CD4-positive, CD25-positive, alpha-beta regulatory T cell (primary cell): ENCODE results near the gene XPR1. TPM values are rescaled to one million over a fixed set of nuclear protein-coding genes. Genes with fewer than 3 reads are reported as not detected.
"Not testable (repeated sequence)": the region's sequence is repeated elsewhere in the genome, so short reads cannot be mapped to it uniquely, and the experiment has no call there.

Experiments used
- ATAC-seq, 2 donors: fragments of 150-1000 bp; cut with Tn5 transposase; one replicate each; pipeline ENCODE4 v1.10.0; 2021; ENCODE audit warnings: low read depth in 2 of 2, moderate number of reproducible peaks in 2 of 2, moderate library complexity in 1 of 2
- DNase-seq, 3 donors: peaks; one replicate each; pipeline versions ENCODE4 v3.0.0 to v3.0.0-alpha.2; 2012 to 2022; ENCODE audit warnings: mixed read lengths in 1 of 3
- H3K27ac ChIP-seq: one replicate; pipeline ENCODE4 v1.7.0; 2013; ENCODE audit warnings: mild to moderate bottlenecking, low read length; ENCODE audit not compliant: insufficient read depth, poor library complexity, severe bottlenecking
- H3K27me3 ChIP-seq: one replicate; pipeline ENCODE4 v1.7.0; 2013; ENCODE audit warnings: low read length; ENCODE audit not compliant: control insufficient read depth, insufficient read depth
- H3K36me3 ChIP-seq: one replicate; pipeline ENCODE4 v1.7.0; 2013; ENCODE audit warnings: mild to moderate bottlenecking, low read length, moderate library complexity; ENCODE audit not compliant: control insufficient read depth, insufficient read depth
- H3K4me1 ChIP-seq: 2 replicates; pipeline ENCODE4 v1.7.0; 2013; ENCODE audit warnings: mild to moderate bottlenecking, low read length; ENCODE audit not compliant: insufficient read depth, control insufficient read depth, poor library complexity, severe bottlenecking
- H3K4me3 ChIP-seq: one replicate; pipeline ENCODE4 v1.7.0; 2013; ENCODE audit warnings: low read depth, mild to moderate bottlenecking, low read length, moderate library complexity
- H3K9me3 ChIP-seq, 2 experiments: 1 replicate in 1 of 2; 2 replicates in 1 of 2; pipeline ENCODE4 v1.7.0; 2013; ENCODE audit warnings: low read length in 2 of 2, mild to moderate bottlenecking in 1 of 2, moderate library complexity in 1 of 2; ENCODE audit not compliant: control insufficient read depth in 2 of 2
- H3K27ac Mint-ChIP-seq, 3 donors: one replicate each; pipeline ENCODE4 v1.8.0; 2020 to 2022; ENCODE audit warnings: mild to moderate bottlenecking in 3 of 3, mixed read lengths in 3 of 3, moderate library complexity in 2 of 3
- H3K27me3 Mint-ChIP-seq: one replicate; pipeline ENCODE4 v1.8.0; 2022; ENCODE audit warnings: mild to moderate bottlenecking, mixed read lengths
- H3K36me3 Mint-ChIP-seq: one replicate; pipeline ENCODE4 v1.8.0; 2020; ENCODE audit warnings: mixed read lengths
- H3K4me1 Mint-ChIP-seq, 4 donors: one replicate each; pipeline ENCODE4 v1.8.0; 2020 to 2022; ENCODE audit warnings: mixed read lengths in 4 of 4, mild to moderate bottlenecking in 1 of 4
- H3K4me3 Mint-ChIP-seq, 4 donors: one replicate each; pipeline ENCODE4 v1.8.0; 2020 to 2022; ENCODE audit warnings: mild to moderate bottlenecking in 4 of 4, mixed read lengths in 4 of 4, moderate library complexity in 3 of 4
- H3K9me3 Mint-ChIP-seq, 7 donors: one replicate each; pipeline ENCODE4 v1.8.0; 2020 to 2022; ENCODE audit warnings: mixed read lengths in 7 of 7, mild to moderate bottlenecking in 3 of 7, moderate library complexity in 2 of 7
- polyA plus RNA-seq, 4 donors: library from polyadenylated mRNA; unstranded; fragments of 300-500 nt; fragmentation: Illumina TruSeq; gene quantifications; one replicate each; pipeline ENCODE4 v1.2.3, GENCODE V29; 2021
- total RNA-seq: library from RNA; stranded (reverse); gene quantifications from one replicate; pipeline ENCODE4 v1.2.3, GENCODE V29; 2022

XPR1 gene
- total and polyA plus RNA-seq, 5 donors from 2014 or later, result 6.4 to 24.2 (median 11.1) TPM

- Histone ChIP-seq H3K27ac (no peak overlapping the region), H3K27me3 (no peaks in the 10 kb centered on the region), H3K4me1 (peaks cover 6% of the 10 kb centered on the region), H3K9me3 (no peaks in the 10 kb centered on the region), H3K4me3 (no peak overlapping the region), H3K36me3 (peaks cover 3% of the 10 kb centered on the region)
- no peak for DNase-seq
- no peak for ATAC-seq
- Mint-ChIP-seq H3K36me3 (peaks cover 18% of the 10 kb centered on the region), H3K9me3 (no peaks in the 10 kb centered on the region), H3K4me1 (peaks cover 19 to 55% (median 40%) of the 10 kb centered on the region in 4 donors), H3K4me3 (no peak overlapping the region), H3K27ac (no peak overlapping the region), H3K27me3 (no peaks in the 10 kb centered on the region)
Observed at GRCh38 chr1:180641662-180642061, 9.8 kb downstream of the XPR1 start.

- H3K9me3 Mint-ChIP-seq, result no peaks in the 10 kb centered on the region
- no peak overlapping the region for H3K27ac Mint-ChIP-seq
- no peak overlapping the region for H3K4me3 Mint-ChIP-seq
- peaks cover 18% of the 10 kb centered on the region for H3K36me3 Mint-ChIP-seq
- DNase-seq, result no peak
- peaks cover 3% of the 10 kb centered on the region for H3K36me3 ChIP-seq
- H3K27me3 ChIP-seq, result no peaks in the 10 kb centered on the region
- no peak overlapping the region for H3K4me3 ChIP-seq
- H3K27me3 Mint-ChIP-seq, result no peaks in the 10 kb centered on the region
- no peak for ATAC-seq
- H3K4me1 Mint-ChIP-seq, result peaks cover 19 to 63% (median 43%) of the 10 kb centered on the region in 4 donors
- H3K4me1 ChIP-seq, result peaks cover 6% of the 10 kb centered on the region
- no peak overlapping the region for H3K27ac ChIP-seq
- H3K9me3 ChIP-seq, result no peaks in the 10 kb centered on the region
Observed at GRCh38 chr1:180642781-180643180, 11.0 kb downstream of the XPR1 start.

- Mint-ChIP-seq H3K27ac (no peak overlapping the region), H3K4me3 (no peak overlapping the region), H3K4me1 (peaks cover 19 to 63% (median 43%) of the 10 kb centered on the region in 4 donors), H3K36me3 (peaks cover 18% of the 10 kb centered on the region), H3K27me3 (no peaks in the 10 kb centered on the region), H3K9me3 (no peaks in the 10 kb centered on the region)
- no peak for ATAC-seq
- Histone ChIP-seq H3K27ac (no peak overlapping the region), H3K4me1 (peaks cover 6% of the 10 kb centered on the region), H3K36me3 (peaks cover 3% of the 10 kb centered on the region), H3K4me3 (no peak overlapping the region), H3K9me3 (no peaks in the 10 kb centered on the region), H3K27me3 (no peaks in the 10 kb centered on the region)
- DNase-seq, result no peak
Observed at GRCh38 chr1:180643693-180644092, 11.9 kb downstream of the XPR1 start.

GRCh38 chr1:180644526-180645192, 12.8 kb downstream of the XPR1 start:
- Mint-ChIP-seq H3K9me3 (no peaks in the 10 kb centered on the region), H3K36me3 (peaks cover 15% of the 10 kb centered on the region), H3K27me3 (no peaks in the 10 kb centered on the region), H3K4me3 (no peak overlapping the region), H3K27ac (peak overlapping the region in 1 of 3 donors; percentile 4), H3K4me1 (peaks cover 20 to 64% (median 44%) of the 10 kb centered on the region in 4 donors)
- Histone ChIP-seq H3K4me3 (no peak overlapping the region), H3K4me1 (peaks cover 6% of the 10 kb centered on the region), H3K36me3 (peaks cover 3% of the 10 kb centered on the region), H3K9me3 (no peaks in the 10 kb centered on the region), H3K27me3 (no peaks in the 10 kb centered on the region), H3K27ac (no peak overlapping the region)
- no peak for ATAC-seq
- no peak for DNase-seq

- Mint-ChIP-seq H3K27ac (peak overlapping the region in 1 of 3 donors; percentile 4), H3K36me3 (peaks cover 14% of the 10 kb centered on the region), H3K4me1 (peaks cover 26 to 66% (median 43%) of the 10 kb centered on the region in 4 donors)
- H3K4me3 Mint-ChIP-seq, H3K36me3 ChIP-seq, H3K27ac ChIP-seq, H3K9me3 Mint-ChIP-seq, DNase-seq, H3K9me3 ChIP-seq, H3K27me3 ChIP-seq, H3K4me3 ChIP-seq, ATAC-seq, H3K27me3 Mint-ChIP-seq, H3K4me1 ChIP-seq: not testable (repeated sequence)
Observed at GRCh38 chr1:180645261-180645660, 13.4 kb downstream of the XPR1 start.

GRCh38 chr1:180646093-180646492, 14.3 kb downstream of the XPR1 start:
- peaks cover 3% of the 10 kb centered on the region for H3K36me3 ChIP-seq
- no peaks in the 10 kb centered on the region for H3K9me3 Mint-ChIP-seq
- peaks cover 17% of the 10 kb centered on the region for H3K36me3 Mint-ChIP-seq
- peak overlapping the region in 2 of 3 donors; percentile 12 to 48 for H3K27ac Mint-ChIP-seq
- H3K4me1 ChIP-seq, result peaks cover 6% of the 10 kb centered on the region
- no peak for ATAC-seq
- H3K9me3 ChIP-seq, result no peaks in the 10 kb centered on the region
- H3K27me3 ChIP-seq, result no peaks in the 10 kb centered on the region
- H3K27me3 Mint-ChIP-seq, result no peaks in the 10 kb centered on the region
- H3K4me1 Mint-ChIP-seq, result peaks cover 31 to 67% (median 40%) of the 10 kb centered on the region in 4 donors
- peak overlapping the region; percentile 23 for H3K4me3 ChIP-seq
- peak in 2 of 3 donors; percentile 22 to 45 for DNase-seq
- peak overlapping the region in 2 of 4 donors; percentile 21 to 51 for H3K4me3 Mint-ChIP-seq
- no peak overlapping the region for H3K27ac ChIP-seq

- H3K4me3 ChIP-seq, result peak overlapping the region; percentile 23
- Mint-ChIP-seq H3K36me3 (peaks cover 17% of the 10 kb centered on the region), H3K4me3 (peak overlapping the region in 2 of 4 donors; percentile 21 to 51), H3K4me1 (peaks cover 31 to 63% (median 39%) of the 10 kb centered on the region in 4 donors), H3K27me3 (no peaks in the 10 kb centered on the region), H3K9me3 (no peaks in the 10 kb centered on the region), H3K27ac (peak overlapping the region; percentile 6 to 48 (median 12))
- H3K36me3 ChIP-seq, result peaks cover 3% of the 10 kb centered on the region
- DNase-seq, result peak in 1 of 3 donors; percentile 57
- no peak overlapping the region for H3K27ac ChIP-seq
- peaks cover 6% of the 10 kb centered on the region for H3K4me1 ChIP-seq
- H3K9me3 ChIP-seq, result no peaks in the 10 kb centered on the region
- no peak for ATAC-seq
- no peaks in the 10 kb centered on the region for H3K27me3 ChIP-seq
Observed at GRCh38 chr1:180646547-180646946, 14.7 kb downstream of the XPR1 start.

- Histone ChIP-seq H3K4me1 (no peaks in the 10 kb centered on the region), H3K36me3 (no peaks in the 10 kb centered on the region), H3K9me3 (peaks cover 8 to 11% of the 10 kb centered on the region in 2 experiments), H3K27me3 (no peaks in the 10 kb centered on the region), H3K27ac (no peak overlapping the region), H3K4me3 (no peak overlapping the region)
- Mint-ChIP-seq H3K9me3 (peaks cover 0 to 16% (median 10%) of the 10 kb centered on the region in 7 donors), H3K27ac (no peak overlapping the region), H3K36me3 (peaks cover 18% of the 10 kb centered on the region), H3K27me3 (no peaks in the 10 kb centered on the region), H3K4me1 (peaks cover 9 to 29% (median 20%) of the 10 kb centered on the region in 4 donors), H3K4me3 (no peak overlapping the region)
- no peak for DNase-seq
- ATAC-seq, result no peak
Observed at GRCh38 chr1:180652792-180653191, 21.0 kb downstream of the XPR1 start.
